Measurements from ENCODE around the gene CST7.
"Not testable (repeated sequence)": the region's sequence is repeated elsewhere in the genome, so short reads cannot be mapped to it uniquely, and the experiment has no call there.

The CST7 gene, protein sequence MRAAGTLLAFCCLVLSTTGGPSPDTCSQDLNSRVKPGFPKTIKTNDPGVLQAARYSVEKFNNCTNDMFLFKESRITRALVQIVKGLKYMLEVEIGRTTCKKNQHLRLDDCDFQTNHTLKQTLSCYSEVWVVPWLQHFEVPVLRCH

GRCh38 chr20:24948939-24949679 lies at the start of gene CST7:
TSS of gene CST7 (plus strand) at chr20:24949269. CDS start at chr20:24949506, 237 bp downstream.
- no peak for DNase-seq (ENCODE audit: low read depth)
- no peak within 1 kb of the TSS for H3K4me3 ChIP-seq (ENCODE audit: low read depth, low read length)

DNA sequence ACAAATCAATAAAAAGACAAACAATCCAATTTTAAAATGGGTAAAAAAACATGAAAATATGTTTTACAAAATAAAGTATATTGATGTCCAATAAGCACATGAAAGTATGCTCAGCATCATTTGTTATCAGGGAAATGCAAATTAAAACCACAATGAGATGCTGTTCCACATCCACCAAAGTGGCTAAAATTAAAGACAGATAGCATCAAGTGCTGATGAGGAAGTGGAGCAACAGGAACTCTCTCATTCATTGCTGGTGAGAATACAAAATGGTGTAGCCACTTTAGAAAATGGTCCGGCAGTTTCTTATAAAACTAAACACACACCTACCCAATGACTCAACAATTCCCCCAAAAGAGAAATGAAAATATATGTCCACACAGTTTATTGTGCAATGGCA lies 42.3 kb upstream of the CST7 start:
- DNase-seq (ENCODE audit: low read depth): no peak
- no peak overlapping the region for H3K4me3 ChIP-seq (ENCODE audit: low read depth, low read length)

DNA sequence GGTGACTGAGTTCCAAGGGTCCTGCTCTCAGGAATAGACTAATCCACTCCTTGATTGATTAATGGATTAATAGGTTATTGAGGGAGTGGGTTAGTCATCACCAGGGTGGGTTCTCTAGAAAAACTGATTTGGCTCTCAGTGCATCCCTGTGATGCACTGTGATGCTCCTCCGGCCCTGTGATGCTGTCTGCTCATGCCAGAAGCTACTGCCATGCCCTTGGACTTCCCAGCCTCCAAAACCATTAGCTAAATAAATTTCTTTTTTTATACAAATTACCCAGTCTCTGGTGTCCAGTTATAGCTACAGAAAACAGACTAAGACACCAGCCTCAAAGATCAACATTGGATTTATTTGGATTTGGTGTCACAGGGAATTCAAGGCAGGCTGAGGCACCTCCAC lies 40.4 kb upstream of the CST7 start:
- no peak for DNase-seq (ENCODE audit: low read depth)
- no peak overlapping the region for H3K4me3 ChIP-seq (ENCODE audit: low read depth, low read length)

DNA sequence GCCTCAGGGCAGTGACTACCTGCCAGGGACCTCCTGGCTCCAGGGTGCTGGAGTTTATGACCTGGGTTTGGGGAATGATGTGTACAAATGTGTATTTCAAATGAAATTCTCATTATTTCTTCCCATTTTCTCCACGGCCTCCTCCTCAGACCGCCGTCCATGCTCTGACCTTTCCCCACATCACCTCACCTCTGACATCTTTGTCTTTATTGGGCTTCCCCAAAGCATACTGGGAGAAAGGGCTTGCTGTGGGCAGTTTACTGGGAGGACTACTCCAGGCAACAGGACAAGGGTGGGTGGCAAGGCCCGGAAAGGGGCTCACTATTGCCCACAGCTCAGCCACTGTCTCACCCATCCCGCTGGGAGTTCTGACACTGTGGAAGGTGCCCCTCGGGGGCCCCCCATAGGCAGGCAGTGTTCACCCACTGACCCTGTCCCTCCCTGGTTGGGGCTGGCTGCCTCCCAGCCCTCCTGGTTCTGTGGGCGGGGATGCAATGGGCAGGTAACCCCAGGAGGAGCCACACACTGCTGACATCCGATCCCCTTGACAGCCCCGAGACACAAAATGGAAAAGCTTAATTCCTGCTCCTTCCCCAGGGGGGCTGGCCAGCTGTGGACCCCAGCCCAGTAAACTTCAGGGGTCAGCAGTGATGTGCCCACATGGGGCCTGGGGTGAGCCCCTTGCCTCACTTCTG lies 39.8 kb upstream of the CST7 start:
- no peak for DNase-seq (ENCODE audit: low read depth)
- H3K4me3 ChIP-seq (ENCODE audit: low read depth, low read length): no peak overlapping the region

GRCh38 chr20:24909861-24910260 lies 39.2 kb upstream of the CST7 start:
- no peak overlapping the region for H3K4me3 ChIP-seq (ENCODE audit: low read depth, low read length)
- DNase-seq (ENCODE audit: low read depth): no peak

DNA sequence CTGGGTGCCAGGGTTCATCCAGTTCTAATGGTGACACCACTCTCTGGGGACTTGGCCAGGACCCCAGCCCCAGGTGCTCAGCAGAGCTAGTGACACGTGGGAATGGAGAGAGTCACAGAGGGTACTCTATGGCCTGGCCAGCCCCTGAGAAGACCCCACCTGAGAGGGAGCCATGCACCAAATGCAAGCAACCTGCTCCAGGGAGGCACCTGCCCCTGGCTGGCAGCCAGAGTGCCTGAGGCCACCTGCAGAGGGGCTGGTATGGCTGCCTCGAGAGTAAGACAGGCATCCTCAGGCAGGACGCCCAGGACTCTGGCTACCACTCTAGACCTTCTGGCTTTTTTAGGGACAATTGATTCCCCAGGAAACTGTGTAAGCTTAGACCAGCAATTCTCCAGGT lies 38.6 kb upstream of the CST7 start:
- no peak overlapping the region for H3K4me3 ChIP-seq (ENCODE audit: low read depth, low read length)

GRCh38 chr20:24911461-24911860 lies 37.6 kb upstream of the CST7 start:
- H3K4me3 ChIP-seq (ENCODE audit: low read depth, low read length): no peak overlapping the region
- no peak for DNase-seq (ENCODE audit: low read depth)

More for the DNA sequence above, 38.6 kb upstream of the CST7 start:
- no peak for DNase-seq (ENCODE audit: low read depth)

DNA sequence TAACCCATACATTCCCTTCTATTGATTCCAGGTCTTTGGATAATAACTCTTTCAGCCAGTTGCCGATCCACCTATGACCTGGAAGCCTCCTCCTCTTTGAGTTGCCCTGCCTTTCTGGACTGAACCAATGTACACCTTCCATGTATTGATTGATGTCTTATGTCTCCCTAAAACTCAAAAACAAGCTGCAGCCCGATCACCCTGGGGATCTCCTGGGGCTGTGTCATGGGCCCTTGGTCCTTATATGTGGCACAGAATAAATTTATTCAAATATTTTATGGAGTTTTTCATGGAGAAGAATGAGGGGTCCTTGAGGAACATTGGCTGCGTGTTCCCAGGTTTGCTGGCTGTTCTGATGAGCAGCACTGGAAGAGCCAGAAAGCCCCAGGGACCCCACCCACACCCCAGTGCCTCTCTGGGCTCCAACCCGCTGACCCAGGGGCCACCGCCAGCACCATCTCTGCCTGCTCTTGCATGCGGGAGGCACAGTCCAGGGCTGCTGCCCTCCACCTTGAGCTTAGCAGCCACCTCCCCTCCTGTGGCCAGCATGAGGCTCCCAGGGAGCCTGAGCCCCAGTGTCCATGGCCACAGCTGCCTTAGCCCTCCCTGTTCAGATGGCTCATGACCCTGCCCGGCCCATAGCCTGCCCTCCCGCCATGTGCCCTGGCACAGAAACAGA lies 36.5 kb upstream of the CST7 start:
- DNase-seq (ENCODE audit: low read depth): no peak
- no peak overlapping the region for H3K4me3 ChIP-seq (ENCODE audit: low read depth, low read length)

DNA sequence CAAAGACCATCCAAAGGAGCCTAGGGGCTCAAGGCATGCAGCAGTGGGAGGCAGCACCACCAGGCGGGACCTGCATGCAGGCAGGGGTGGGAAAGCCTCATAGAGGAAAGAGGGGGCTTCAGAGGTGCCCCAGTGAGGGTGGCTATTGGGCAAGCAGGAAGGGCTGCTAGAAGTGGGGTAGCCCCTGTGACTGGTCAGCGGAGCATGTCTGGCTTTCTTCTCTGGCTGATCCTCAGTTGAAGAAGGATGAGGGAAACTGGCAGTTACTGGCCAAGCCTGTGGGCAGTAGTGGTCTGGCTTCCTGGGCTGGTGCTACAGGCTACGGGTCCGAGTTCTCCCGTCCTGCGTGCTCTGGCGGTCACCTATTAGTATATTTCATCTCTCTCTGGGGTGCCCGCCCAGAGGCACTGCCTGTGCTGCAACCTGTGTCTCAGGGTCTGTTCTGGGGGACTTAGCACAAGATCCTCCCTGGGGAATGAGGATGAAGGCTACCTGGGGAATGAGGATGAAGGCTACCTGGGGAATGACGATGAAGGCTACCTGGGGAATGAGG lies 35.9 kb upstream of the CST7 start:
- DNase-seq (ENCODE audit: low read depth): no peak
- H3K4me3 ChIP-seq (ENCODE audit: low read depth, low read length): no peak overlapping the region

DNA sequence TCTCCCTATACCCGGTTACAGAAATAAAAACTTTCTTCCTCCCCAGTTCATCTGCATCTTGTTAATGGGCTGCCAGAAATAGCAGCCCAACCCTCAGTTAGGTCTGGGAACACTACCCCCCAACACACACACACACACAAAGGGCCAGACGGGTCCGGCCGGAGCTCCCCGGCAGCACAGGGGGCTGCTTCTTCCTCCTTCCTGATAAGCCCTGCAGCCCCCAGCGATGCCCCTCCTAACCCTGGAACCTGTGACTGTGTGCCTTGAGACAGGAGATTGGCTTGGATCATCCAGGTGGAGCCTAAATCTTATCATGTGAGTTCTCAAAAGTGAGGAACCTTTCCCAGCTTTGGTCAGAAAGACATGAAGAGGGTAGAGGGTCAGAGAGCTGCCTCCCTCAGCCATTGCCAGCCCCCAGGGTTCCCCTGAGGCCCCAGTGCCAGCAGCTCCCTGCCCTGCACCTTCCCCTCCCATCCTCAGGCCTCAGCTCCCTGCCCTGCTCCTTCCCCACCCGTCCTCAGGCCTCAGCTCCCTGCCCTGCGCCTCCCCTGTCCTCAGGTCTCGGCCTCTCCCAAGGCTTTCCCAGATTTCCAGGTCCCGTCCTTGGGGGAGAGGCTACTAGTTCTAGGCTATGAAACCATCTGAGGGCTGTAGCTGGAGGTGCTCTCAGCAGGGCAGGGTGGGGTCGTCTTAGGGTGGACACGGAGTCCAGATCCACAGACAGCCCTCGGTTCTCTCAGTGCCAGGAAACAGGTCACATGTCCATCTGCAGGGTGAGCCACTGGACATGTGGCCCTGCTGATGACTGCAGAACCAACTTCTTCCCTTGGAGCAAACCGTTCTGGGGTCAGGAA lies 34.5 kb upstream of the CST7 start:
- no peak for DNase-seq (ENCODE audit: low read depth)
- no peak overlapping the region for H3K4me3 ChIP-seq (ENCODE audit: low read depth, low read length)

- no peak for DNase-seq (ENCODE audit: low read depth)
- no peak overlapping the region for H3K4me3 ChIP-seq (ENCODE audit: low read depth, low read length)
Measured at GRCh38 chr20:24915440-24915839, 33.6 kb upstream of the CST7 start.

DNA sequence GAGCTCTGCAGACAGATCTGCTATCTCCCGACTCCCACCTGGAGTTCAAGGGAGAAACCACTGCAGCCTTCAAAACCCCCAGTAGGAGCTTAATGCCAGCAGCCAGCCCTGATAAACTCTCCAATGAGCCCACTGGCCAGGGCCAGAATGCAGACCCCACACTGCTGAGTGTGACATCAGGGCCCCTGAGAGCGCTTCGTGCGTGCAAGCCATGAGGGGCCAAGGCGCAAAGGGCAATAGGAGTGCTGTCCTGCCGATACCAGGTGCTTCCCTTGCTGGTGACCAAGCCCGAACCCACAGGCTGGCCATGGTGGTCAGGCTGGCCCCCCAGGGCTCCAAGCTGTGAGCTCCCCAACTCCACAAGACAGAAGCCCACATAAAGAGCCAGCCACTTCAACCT lies 33.2 kb upstream of the CST7 start:
- no peak overlapping the region for H3K4me3 ChIP-seq (ENCODE audit: low read depth, low read length)
- DNase-seq (ENCODE audit: low read depth): no peak

- no peak for DNase-seq (ENCODE audit: low read depth)
Measured at GRCh38 chr20:24916412-24916811, 32.7 kb upstream of the CST7 start.

GRCh38 chr20:24917056-24917455 lies 32.0 kb upstream of the CST7 start:
- no peak for DNase-seq (ENCODE audit: low read depth)
- H3K4me3 ChIP-seq (ENCODE audit: low read depth, low read length): no peak overlapping the region

More at GRCh38 chr20:24916412-24916811, 32.7 kb upstream of the CST7 start:
- no peak overlapping the region for H3K4me3 ChIP-seq (ENCODE audit: low read depth, low read length)

DNA sequence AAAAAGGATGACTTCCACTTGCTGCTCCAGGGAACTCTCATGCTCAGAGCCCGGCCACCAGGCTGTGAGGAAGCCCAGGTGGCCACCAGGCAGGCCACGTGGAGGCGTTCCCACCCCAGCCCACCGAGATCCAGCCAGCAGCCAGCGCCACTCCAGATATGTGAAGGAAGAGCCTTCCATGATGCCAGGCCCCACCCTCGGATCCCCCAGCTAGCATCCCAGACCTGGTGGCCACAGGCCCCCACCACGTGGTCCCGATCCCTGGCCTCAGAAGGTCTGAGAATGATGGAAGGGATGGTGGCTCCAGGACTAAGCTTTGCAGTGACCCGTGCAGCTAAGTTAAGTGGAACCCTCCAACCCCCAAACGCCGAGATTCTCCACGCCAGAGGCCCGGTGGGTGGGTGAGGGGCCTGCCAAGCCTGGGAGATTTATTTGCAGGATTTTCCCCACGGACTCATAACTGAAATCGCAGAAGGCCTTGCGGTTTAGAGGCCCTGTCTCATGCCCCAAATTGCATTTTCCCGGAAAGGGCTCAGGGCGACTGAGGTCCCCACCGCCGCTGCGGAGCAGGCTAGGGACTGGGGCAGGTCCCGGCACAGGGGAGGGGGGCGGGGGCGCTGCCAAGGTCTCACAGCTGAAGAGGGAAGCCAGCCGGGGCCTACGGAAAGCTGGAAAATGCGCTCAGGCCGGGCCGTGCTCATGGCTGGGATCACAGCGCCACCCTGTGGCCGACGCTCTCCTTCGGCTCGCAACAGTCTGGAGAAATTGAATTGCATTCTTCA lies 31.1 kb upstream of the CST7 start:
- H3K4me3 ChIP-seq (ENCODE audit: low read depth, low read length): no peak overlapping the region
- DNase-seq (ENCODE audit: low read depth): peak; percentile 17

GRCh38 chr20:24918579-24919566 lies 30.2 kb upstream of the CST7 start:
- DNase-seq (ENCODE audit: low read depth): no peak
- no peak overlapping the region for H3K4me3 ChIP-seq (ENCODE audit: low read depth, low read length)

DNA sequence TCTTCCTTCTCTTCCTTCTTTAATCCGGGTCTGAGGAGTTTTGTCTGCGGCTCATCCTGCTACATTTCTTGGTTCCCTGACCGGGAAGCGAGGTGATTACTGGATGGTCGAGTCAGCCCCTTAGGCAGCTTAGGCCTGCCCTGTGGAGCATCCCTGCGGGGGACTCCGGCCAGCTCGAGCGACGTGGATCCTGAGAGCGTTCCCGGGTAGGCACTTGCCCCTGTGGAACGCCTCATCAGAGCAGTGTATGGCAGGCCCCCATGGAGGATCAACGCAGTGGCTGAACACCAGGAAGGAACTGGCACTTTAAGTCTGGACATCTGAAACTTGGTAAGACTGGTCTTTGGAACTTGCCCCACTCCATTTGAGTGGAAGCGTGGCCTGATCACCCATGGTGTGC lies 29.4 kb upstream of the CST7 start:
- DNase-seq (ENCODE audit: low read depth); H3K4me3 ChIP-seq (ENCODE audit: low read depth, low read length): not testable (repeated sequence)

All from skeletal muscle cell (primary cell).